Fibroblast of villous mesenchyme (primary cell): ENCODE data around the gene EME2. TPM values are rescaled to one million over a fixed set of nuclear protein-coding genes. Genes with fewer than 3 reads are reported as not detected.
A peak's percentile ranks its signal among the peaks of the same experiment; 100 is the strongest.
"Not testable (repeated sequence)": the region's sequence is repeated elsewhere in the genome, so short reads cannot be mapped to it uniquely, and the experiment has no call there.

Experiments
- DNase-seq: peaks from one replicate; pipeline ENCODE4 v3.0.0-alpha.2; 2010; ENCODE audit warnings: low read depth
- H3K4me3 ChIP-seq: 2 replicates; pipeline ENCODE4 v1.5.1; 2011; ENCODE audit warnings: low read depth, mild to moderate bottlenecking, low read length
- CTCF ChIP-seq: IDR thresholded peaks from 2 replicates; pipeline ENCODE4 v1.5.1; 2012; ENCODE audit warnings: low read depth, mild to moderate bottlenecking, low read length; ENCODE audit not compliant: insufficient read depth
- total RNA-seq: library from RNA; depleted of rRNA; stranded (reverse); fragments of >200 nt; gene quantifications from 2 replicates; pipeline ENCODE4 v1.2.3, GENCODE V29; 2012

EME2 gene
- total RNA-seq, 1 donor, result 15.5 TPM

- H3K4me3 ChIP-seq, result no peak overlapping the region
- DNase-seq, result no peak
- TF ChIP-seq CTCF, result no peak
These were observed 20.4 kb downstream of the EME2 start for GRCh38 chr16:1792836-1793577.

- no peak for DNase-seq
- H3K4me3 ChIP-seq, result no peak within 1 kb of the TSS
- no peak for TF ChIP-seq CTCF
These were observed 21.1 kb downstream of the EME2 start, which contains the start of gene IGFALS for GRCh38 chr16:1793578-1794220. Gene IGFALS (minus strand): TSS chr16:1793705. CDS start chr16:1793652, 53 bp downstream.

- no peak overlapping the region for H3K4me3 ChIP-seq
- no peak for DNase-seq
- TF ChIP-seq CTCF, result no peak
These were observed 21.7 kb downstream of the EME2 start for GRCh38 chr16:1794221-1794871.

- H3K4me3 ChIP-seq, result no peak overlapping the region
- DNase-seq, result no peak
- TF ChIP-seq CTCF, result no peak
These were observed 22.5 kb downstream of the EME2 start for GRCh38 chr16:1794908-1795666.

- not testable (repeated sequence) for H3K4me3 ChIP-seq, DNase-seq
These were observed 26.7 kb downstream of the EME2 start for GRCh38 chr16:1799263-1799662.

- peak; percentile 7 for DNase-seq
- H3K4me3 ChIP-seq, result no peak overlapping the region
- no peak for TF ChIP-seq CTCF
These were observed 28.1 kb downstream of the EME2 start for GRCh38 chr16:1800701-1801100.
